Right kidney (tissue), 9 donors: ENCODE data around the gene AVPR1A.
"Not testable (repeated sequence)": the region's sequence is repeated elsewhere in the genome, so short reads cannot be mapped to it uniquely, and the experiment has no call there.

Source experiments
- DNase-seq: peaks from one replicate; pipeline ENCODE4 v3.0.0-alpha.2; 2016
- long read RNA-seq, 8 donors: transcript quantifications; one replicate each; lab custom pipeline, GENCODE V29; 2026

The AVPR1A gene
- long read RNA-seq, donor 1: 0 reads
- long read RNA-seq, donor 2: 0 reads
- long read RNA-seq, donor 3, full-length matches to known transcripts: 3 of 3 reads
- long read RNA-seq, donor 3, partial matches to known transcripts: 0 of 3 reads
- long read RNA-seq, donor 3, other reads (novel, unspliced or antisense): 0 of 3 reads
- long read RNA-seq, donor 4, full-length matches to known transcripts: 4 of 4 reads
- long read RNA-seq, donor 4, partial matches to known transcripts: 0 of 4 reads
- long read RNA-seq, donor 4, other reads (novel, unspliced or antisense): 0 of 4 reads
- long read RNA-seq, donor 5: 0 reads
- long read RNA-seq, donor 6, full-length matches to known transcripts: 9 of 9 reads
- long read RNA-seq, donor 6, partial matches to known transcripts: 0 of 9 reads
- long read RNA-seq, donor 6, other reads (novel, unspliced or antisense): 0 of 9 reads
- long read RNA-seq, donor 7, full-length matches to known transcripts: 6 of 6 reads
- long read RNA-seq, donor 7, partial matches to known transcripts: 0 of 6 reads
- long read RNA-seq, donor 7, other reads (novel, unspliced or antisense): 0 of 6 reads
- long read RNA-seq, donor 8, full-length matches to known transcripts: 2 of 2 reads
- long read RNA-seq, donor 8, partial matches to known transcripts: 0 of 2 reads
- long read RNA-seq, donor 8, other reads (novel, unspliced or antisense): 0 of 2 reads

DNA sequence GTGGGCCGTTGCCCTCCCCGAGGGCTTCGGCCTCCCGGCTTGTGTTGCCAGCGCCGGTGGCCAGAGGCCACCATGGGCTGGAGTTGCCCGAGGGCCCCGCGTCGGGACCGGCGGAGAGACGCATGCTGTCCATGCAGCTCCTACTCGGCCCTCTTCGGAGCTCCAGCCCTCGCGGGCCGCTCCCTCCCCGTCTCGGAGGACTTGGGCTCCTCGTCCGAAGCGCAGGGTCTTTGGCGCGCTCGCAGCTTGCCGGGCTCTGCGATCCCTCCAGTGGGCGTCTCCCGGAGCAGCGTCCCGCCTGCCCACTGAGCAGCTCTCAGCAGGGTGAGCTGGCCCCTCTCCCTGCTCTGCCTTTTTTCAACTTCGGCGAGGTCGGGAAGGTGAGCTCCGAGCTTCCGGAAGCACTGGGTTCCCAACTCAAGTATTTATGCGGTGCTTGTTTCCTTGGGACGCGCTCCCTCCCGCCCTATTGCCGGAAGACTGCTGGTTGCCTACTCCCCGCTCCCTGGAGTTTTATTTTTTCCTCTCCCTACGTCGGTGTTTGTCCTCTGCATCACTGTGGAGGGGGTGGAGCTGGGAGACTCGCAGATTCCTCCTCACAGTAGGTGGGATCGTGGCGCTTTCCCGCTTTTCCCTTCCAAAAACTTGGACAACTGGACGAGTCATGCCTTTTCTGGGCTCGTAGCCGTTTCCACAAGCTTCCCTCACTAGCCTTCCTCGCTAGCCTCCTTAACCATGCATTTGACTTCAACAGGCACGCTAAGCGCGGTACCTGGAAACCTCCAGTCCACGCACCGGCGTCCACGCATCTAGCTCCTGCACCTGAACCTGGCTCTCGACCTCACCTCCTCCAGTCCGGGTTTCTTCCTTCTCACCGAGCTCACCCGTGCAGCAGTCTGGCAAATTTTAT lies at the start of gene AVPR1A:
AVPR1A (minus strand) TSS at position 489 of the 910 bp plus-strand sequence; CDS start at position 124, 365 bp downstream.
- peak; percentile 78 for DNase-seq

- no peak for DNase-seq
These were observed 45.2 kb upstream of the AVPR1A start for GRCh38 chr12:63196168-63196567.

DNA sequence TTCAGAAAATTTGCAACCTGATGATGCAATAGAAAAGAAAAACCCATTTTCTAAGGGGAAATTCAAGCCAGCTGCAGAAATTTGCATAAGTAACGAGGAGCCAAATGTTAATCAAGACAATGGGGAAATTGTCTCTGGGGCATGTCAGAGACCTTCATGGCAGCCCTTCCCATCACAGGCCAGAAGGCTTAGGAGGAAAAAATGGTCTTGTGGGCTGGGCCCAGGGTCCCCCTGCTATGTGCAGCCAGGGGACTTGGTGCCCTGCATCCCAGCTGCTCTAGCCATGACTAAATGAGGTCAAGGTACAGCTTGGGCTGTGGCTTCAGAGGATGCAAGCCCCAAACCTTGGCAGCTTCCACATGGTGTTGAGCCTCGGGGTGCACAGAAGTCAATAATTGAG lies 28.2 kb upstream of the AVPR1A start:
- DNase-seq: no peak

- DNase-seq: no peak
These were observed 19.3 kb upstream of the AVPR1A start for GRCh38 chr12:63170321-63170720.

GRCh38 chr12:63167741-63168140 lies 16.7 kb upstream of the AVPR1A start:
- DNase-seq: not testable (repeated sequence)

- DNase-seq: peak; percentile 25
These were observed 13.9 kb upstream of the AVPR1A start for GRCh38 chr12:63164911-63165310.

DNA sequence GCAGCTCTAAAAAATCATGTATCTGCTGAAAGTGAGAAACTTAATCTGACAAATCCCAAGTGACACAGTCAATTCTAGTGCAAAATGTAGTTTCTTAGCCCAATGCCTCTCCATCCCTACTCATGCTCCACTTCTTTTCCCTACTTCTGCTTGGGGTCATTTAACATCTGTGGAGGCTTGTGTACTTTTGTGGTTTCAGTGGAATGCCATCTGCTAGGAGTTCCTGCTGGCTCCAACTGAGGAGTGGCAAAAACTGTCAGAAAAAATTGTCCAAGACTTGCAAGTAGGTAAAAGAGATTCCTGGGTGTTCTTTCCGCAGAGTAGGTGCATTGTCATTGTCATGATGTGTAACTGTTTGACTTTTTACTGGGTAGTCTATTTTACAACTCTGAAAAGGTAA lies 12.5 kb upstream of the AVPR1A start:
- DNase-seq: no peak

DNA sequence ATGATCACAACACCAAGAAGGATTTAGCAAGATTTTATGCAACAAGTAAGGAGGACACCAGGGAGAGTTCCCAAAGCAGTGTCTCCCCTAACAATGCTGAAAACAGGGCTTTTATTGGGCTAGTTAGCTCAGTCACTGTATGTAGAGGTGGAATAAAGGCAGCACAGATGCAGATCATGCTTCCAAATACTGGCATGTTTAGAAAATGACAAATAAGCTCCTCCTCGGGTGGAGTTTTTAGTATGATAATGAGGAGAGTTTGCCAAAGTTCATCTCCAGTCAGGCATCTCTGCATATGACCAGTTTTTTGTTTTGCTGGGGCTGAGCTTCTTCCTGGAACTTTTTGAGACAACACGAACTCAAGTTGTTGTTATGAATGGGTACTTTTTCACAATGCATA lies 4.4 kb upstream of the AVPR1A start:
- DNase-seq: no peak

DNA sequence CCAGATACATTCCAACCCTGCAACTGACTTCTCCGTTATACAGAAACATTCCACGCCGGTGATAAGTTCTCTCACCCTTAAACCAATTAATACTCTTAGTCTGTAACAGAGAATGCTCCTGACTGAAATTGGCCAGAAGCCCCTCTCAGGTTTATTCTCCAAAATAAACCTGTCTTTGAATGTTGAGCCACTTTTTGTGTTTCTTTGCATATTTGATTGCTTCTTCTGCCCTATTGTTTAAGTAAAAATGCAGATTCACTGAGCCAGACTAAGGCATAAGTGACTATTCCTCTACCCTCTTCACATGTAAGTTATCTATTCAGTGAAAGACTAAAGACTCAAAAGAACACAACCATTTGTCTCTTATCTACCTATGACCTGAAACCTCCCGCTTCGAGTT lies 3.6 kb upstream of the AVPR1A start:
- no peak for DNase-seq

DNA sequence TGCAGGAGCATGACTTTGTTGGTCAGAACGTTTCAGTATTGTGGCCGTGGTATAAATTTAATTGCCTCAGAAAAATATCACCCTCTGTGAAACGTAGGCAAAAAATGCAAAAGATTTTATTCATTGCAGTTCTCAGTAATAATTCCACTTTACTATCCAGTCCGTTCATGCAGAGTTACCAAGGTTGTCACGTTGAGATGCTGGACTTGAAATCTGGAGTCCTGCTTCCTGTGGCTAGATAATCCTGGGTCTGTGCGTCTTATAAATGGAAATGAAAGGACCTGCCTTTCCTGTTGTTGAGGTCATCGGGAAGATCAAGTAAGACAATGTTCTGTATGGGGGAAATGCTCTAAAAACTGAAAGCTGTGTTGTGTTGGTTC lies 1.3 kb upstream of the AVPR1A start:
- peak; percentile 26 for DNase-seq

- DNase-seq: peak; percentile 78
These were observed 771 bp upstream of the AVPR1A start for GRCh38 chr12:63151623-63152320.

- peak; percentile 79 for DNase-seq
These were observed 890 bp downstream of the AVPR1A start for GRCh38 chr12:63149909-63150712.

GRCh38 chr12:63144556-63144955 lies 6.4 kb downstream of the AVPR1A start:
- DNase-seq: no peak

- DNase-seq: no peak
These were observed 12.5 kb downstream of the AVPR1A start for GRCh38 chr12:63138488-63138887.

- DNase-seq: no peak
These were observed 17.0 kb downstream of the AVPR1A start for GRCh38 chr12:63133981-63134380.

DNA sequence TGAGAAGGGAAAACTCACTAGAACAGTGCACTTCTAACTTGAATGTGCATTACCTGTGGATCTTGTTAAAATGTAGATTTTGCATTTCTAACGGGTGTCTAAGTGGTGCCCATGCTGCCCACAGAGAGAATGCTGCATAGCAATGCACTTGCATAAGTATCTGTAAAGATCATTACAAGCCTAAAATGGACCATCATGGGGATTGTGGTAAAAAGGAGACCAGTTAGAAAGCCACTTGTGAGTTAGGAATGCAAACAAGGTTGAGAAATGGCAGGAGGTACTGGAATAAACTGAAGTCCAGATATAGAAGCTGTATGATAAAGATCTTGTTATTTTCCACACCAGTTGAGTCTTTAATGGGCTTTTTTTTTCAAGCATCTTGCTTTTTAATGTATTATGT lies 18.8 kb downstream of the AVPR1A start:
- DNase-seq: no peak

DNA sequence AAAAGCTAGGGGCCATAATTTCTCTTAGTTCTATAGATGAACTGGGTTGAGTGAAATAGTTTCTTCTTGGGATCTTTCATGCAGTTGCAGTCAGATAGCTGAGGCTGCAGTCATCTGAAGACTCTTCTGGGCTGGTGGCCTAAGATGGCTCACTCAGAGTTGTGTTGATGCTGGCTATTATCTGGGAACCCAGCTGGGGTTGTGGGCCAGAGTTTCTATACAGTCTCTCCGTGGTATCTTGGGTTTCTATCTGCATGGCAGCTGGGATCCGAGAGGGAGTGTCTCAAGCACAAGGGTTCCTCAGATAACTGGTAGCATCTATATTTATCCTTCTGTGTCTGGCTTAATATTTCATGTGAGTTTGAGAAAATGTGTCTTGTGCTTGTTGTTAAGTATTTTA lies 21.1 kb downstream of the AVPR1A start:
- DNase-seq: no peak

- DNase-seq: no peak
These were observed 26.2 kb downstream of the AVPR1A start for GRCh38 chr12:63124778-63125177.

DNA sequence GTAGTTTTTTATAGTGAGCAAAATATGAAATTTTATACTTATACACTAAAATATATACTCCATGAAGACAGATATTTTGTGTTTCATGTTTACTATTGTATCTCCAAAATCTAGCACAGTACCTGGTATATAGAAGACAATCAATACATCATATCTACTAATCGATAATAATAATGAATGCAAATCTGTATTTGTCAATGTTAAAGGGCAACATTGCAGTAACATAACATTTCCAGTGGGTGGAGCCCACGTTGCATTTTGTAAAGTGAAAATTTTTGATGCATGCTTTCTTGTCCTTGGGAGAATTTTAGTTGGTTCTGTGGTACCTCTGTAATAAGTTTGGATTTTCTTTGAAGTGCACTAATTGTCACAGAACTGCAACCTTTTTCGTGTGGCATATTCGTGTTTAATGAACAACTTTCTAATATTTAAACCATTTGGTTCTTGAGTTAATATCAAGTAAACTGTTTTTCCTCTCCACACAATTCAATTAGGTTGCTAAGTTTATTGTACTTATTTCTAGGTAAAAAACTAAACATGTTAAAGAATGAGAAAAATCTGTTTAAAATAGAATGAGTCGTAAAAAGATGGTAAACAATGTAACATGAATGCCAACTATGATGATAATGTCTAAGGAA lies 47.4 kb downstream of the AVPR1A start:
- no peak for DNase-seq

DNA sequence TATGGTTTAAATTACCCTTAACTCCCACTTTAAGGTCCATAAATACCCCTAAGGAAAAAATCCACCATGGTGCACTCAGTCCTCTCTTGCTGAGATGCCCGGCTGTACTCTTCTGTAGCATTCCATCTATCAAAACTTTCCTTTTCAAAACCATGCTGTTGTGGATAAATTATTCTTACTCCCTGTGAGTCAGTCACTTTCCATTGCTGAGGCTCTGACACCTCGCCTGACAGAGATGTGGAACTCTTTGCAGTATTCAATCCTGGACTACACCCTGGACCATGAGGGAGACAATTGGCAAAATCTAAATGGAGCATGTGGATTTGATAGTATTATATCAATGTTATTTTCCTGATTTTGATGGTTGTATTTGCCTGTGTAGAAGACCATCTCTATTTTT lies 49.1 kb downstream of the AVPR1A start:
- no peak for DNase-seq

GRCh38 chr12:63098851-63099250 lies 52.1 kb downstream of the AVPR1A start:
- no peak for DNase-seq
